GM19463 (cell line): ENCODE measurements around the gene UPF3B.
"Not testable (repeated sequence)": the region's sequence is repeated elsewhere in the genome, so short reads cannot be mapped to it uniquely, and the experiment has no call there.

ENCODE experiments used
- ATAC-seq: cut with Tn5 transposase; IDR thresholded peaks from one replicate; pipeline ENCODE4 v1.9.1; 2021; ENCODE audit warnings: mild to moderate bottlenecking, moderate library complexity; ENCODE audit not compliant: unreplicated experiment

UPF3B gene, protein sequence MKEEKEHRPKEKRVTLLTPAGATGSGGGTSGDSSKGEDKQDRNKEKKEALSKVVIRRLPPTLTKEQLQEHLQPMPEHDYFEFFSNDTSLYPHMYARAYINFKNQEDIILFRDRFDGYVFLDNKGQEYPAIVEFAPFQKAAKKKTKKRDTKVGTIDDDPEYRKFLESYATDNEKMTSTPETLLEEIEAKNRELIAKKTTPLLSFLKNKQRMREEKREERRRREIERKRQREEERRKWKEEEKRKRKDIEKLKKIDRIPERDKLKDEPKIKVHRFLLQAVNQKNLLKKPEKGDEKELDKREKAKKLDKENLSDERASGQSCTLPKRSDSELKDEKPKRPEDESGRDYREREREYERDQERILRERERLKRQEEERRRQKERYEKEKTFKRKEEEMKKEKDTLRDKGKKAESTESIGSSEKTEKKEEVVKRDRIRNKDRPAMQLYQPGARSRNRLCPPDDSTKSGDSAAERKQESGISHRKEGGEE

DNA sequence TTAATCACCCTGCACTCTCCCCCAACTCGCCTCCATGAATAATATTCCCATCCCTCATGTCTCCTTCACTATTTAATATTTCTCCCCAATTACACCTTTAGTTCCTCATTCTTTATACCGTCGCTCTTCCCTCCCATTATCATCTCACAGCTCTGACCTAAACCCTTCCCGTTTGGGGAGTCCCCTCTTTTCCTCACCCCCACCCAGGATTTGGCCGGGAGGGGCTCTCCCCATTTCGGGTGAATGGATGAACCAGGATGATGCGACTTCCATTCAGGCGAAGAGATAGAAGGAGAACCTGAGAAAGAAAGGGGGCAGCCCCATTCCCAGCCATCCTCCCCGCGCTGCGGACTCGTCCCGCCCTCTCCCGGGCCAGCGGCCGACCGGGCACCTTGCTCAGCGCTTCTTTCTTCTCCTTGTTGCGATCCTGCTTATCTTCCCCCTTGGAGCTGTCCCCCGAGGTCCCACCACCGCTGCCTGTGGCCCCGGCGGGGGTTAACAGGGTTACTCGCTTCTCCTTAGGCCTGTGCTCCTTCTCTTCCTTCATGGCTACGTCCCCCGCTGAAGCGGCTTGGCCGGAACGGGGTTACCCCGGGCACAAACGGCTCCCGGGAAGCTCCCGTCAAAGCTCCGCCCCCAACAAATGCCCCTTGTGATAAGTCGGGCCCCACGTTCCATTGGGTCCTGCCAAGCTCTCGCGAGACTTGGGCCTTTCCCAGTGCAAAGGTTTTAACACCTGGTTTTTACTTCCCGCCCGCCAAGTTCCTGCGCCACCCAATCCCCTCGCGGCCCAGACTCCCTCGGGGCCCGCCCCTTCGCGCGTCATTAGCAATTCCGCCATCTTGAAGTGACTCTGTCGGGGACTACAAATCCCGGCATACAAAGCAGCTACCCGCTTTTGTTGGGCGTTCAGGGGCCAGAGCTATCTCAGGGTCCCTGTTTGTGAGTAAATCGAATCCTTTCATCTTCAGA, at the start of gene UPF3B:
Gene UPF3B (minus strand): TSS at position 582 of the 972 bp plus-strand sequence. CDS start 35 bp downstream, at position 547.
- peak; percentile 94 for ATAC-seq

DNA sequence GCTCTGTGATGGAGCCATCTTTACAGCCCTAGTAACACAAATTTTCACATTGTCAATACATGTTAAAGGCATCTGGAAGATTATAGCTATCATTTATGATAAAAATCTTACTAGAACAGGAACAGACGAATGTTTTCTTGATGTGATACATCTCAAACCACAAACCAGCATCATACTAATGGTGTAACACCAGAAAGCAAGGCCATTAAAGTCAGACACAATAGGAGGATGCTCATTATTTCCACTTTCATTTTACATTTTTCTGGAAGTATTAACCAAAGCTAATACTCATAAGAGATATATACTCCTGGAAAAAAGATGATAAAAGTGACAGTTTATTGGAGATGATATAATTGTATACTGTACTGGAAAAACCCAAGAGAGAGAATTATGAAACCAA, 48.2 kb upstream of the UPF3B start:
- ATAC-seq: no peak

DNA sequence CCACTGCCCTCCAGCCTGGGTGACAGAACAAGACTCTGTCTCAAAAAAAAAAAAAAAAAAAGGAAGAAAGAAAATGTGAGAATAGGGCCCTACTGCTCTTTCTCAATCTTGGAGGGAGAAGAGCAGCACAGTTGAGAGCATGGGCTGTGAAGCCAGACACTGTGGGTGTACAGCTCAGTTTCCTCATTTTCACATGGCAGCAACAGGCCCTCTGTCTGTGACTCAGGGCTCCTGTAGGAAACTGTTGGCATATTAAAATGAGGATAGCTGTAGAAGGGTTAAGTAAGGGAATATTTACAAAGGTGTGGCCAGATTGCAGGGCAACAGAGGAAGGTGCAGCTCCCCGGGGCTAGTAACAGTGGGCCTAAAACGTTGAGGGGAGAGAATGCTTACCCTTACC, 46.4 kb upstream of the UPF3B start:
- no peak for ATAC-seq

DNA sequence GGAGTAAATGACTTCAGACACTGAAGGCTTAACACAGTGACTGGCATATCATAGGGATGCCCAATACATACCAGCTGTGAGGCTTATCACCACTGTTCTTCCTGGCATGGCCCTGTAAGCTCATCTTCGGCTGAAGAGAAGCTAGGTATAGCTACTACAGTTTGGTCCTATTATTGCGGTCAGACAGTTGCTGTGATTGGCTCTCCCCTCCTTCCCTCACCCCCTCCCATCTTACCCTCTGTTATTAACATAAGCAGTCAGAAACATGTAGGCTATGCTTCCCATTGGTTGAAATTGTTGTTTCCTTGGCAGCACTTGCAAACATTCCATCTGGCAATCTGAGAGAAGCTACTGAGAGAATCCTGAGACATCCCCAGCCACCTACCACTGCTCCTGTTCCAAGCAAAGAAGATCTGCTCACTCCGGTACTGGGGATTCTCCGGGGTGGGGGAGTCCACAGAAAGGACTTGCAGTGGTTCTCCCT, 43.1 kb upstream of the UPF3B start, which contains the start of gene AKAP14:
Gene AKAP14 (plus strand): TSS at position 51 of the 484 bp plus-strand sequence. CDS start 7,331 bp downstream, outside the sequence.
- ATAC-seq: no peak

DNA sequence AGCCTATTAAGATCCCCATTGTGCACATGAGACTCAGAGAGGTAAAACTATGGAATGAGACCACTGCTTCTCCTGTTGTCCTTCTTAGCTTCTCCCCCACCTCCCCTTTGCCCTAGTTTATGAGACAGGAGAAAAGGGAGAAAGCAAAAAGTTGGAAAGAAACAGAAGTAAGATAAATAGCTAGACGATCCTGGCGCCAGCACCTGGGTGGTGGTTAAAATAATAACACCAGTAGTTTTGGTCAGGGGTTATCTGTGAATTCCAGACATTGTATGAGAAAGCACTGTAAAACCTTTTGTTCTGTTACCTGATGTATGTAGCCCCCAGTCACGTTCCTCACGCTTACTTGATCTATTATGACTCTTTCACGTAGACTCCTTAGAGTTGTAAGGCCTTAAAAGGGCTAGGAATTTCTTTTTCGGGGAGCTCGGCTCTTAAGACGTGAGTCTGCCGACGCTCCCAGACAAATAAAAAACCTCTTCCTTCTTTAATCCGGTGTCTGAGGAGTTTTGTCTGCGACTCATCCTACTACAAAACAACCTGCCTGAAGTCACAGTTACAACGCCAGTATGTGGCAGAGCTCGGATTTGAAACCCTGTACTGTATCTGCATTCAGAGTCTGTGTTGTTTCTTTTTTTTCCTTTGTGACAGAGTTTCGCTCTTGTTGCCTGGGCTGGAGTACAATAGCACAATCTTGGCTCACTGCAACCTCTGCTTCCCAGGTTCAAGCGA, 39.4 kb upstream of the UPF3B start:
- ATAC-seq: not testable (repeated sequence)

DNA sequence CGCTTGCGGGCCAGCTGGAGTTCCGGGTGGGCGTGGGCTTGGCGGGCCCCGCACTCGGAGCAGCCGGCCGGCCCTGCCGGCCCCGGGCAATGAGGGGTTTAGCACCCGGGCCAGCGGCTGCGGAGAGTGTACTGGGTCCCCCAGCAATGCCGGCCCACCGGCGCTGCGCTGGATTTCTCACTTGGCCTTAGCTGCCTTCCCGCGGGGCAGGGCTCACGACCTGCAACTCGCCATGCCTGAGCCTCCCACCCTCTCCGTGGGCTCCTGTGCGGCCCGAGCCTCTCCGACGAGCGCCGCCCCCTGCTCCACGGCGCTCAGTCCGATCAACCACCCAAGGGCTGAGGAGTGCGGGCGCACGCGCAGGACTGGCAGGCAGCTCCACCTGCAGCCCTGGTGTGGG, 37.9 kb upstream of the UPF3B start:
- ATAC-seq: not testable (repeated sequence)

DNA sequence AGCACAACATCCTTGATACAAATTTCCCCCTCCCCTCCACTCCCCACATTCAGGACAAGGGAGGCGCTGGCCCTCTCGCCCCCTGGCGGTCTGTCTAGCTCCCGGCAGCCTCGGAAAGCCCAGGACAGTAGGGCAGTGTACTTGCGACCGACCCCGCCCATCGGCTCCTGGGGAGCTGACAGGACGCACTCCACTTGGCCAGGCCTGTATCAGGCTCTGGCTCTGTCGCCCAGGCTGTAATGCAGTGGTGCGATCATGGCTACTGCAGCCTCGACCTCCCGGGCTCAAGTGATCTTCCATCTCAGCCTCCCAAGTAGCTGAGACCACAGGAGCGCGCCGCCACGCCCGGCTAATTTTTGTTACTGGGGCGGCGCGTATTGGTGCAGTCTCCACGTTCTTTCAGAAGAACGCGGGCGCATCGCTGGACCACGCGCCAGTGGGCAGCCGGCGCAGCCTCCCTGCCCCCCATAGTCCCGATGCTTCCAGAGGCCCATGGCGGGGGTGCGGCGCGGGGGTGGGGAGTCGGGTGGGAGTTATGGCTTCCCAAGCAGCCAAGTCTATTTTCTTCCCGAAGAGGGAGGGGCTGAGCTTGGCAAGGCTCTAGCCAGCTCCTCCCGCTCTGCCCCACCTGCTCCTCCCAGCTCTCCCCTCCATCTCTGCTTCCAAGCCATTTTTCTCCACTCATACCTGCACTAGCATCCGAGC, 35.1 kb upstream of the UPF3B start:
- ATAC-seq: peak; percentile 91

DNA sequence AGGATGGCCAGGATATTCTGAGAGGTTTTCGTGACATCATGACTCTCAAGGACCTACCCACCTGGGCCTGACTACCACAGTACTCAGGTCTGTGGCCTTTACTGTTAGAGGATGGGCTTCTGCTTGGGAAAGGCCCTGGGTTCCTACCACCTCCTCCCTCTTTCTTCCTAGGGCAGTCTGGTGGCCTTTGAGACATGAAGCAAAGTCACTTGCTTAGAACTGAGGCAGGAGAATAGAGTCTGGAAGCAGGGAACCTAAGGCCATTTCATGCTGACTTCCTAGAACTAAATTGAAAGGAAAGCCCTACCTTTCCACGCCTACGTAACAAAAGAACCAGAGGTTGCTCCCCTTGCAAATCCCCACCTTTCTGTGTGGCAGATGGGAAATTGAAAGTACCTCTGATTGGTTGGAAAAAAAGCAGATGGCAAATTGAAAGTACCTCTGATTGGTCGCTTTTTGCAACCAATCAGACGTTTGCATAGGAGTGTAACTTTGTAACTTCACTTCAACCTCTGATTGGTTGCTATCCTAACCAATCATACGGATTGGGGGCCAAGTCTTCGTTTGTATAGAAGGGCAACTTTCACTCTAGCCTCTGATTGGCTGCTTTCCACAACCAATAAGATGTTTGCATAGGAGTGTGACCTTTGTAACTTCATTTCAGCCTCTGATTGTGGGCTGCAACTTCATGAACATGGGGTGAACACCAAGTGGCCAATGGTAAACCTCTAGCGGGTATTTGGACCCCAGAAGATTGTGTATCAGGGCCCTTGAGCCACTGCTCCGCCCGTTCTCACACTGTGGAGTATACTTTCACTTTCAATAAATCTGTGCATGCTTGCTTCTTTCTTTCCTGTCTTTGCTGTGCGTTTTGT, 33.0 kb upstream of the UPF3B start:
- ATAC-seq: no peak

DNA sequence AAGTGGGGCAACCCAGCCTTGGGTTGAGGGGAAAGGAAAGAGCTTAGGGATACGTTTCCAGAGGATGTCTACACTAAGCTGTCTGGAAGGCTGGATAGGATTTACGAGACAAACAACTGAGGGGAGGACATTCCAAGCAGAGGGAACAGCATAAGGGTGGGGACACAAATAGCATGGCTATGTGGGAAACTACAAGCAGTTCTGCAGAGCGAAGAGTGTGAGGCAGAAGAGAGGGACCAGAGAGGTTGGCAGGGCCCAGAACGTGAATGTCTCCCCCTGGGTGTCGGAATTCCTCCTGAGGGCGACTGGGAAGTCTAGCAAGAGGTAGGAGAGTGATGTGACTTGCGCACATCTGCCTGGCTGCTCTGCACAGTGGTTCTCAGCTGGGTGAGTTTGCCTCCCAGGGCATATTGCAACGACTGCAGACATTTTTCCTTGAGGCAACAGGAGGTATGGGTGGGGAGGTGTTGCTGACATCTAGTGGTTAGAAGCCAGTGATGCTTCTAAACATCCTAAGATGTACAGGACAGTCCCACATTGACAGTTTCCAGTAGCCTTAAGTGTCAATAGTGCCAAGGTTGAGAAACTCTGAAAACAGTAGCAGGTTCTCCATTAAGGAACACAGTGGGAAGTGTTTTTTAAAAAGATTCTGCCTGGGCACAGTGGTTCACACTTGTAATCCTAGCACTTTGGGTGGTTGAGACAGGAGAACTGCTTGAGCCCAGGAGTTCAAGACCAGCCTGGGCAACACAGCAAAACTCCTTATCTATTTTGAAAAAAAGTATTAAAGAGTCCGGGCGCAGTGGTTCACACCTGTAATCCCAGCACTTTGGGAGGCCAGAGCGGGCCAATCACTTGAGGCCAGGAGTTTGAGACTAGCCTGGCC, 28.0 kb upstream of the UPF3B start:
- ATAC-seq: peak; percentile 80

DNA sequence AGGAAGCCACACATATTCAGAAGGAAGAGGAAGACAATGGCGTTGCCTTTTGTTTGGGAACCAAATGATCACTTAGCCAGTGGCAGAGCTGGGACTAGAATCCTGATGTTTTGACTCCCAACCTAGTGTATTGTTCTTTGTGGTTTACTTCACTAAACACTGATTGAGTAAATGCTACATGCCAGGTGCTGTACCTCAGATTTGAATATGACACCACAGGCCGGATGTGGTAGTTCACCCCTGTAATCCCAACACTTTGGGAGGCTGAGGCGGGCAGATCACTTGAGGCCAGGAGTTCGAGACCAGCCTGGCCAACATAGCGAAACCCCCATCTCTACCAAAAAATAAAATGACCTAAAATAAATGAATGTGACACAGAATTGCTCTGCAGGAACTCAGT, 27.3 kb upstream of the UPF3B start:
- no peak for ATAC-seq

DNA sequence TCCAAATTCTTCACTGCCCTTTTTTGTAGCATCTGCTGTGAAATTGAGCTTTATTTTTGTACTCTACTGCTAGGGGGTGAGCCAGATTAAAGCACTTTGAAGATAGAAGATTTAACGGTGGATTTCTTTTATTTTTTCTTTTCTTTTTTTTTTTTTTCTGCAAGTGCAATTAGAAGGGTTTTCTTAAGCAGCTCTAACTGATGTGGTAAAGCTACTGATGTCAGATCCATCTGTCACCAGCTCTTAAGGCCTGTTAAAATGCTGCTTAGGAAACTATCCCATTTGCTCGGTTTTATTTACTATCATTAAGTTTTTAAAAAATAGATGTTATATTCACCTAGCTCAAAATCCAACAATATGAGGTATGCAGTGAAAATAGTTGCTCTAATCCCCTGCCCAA, 26.0 kb upstream of the UPF3B start:
- no peak for ATAC-seq

DNA sequence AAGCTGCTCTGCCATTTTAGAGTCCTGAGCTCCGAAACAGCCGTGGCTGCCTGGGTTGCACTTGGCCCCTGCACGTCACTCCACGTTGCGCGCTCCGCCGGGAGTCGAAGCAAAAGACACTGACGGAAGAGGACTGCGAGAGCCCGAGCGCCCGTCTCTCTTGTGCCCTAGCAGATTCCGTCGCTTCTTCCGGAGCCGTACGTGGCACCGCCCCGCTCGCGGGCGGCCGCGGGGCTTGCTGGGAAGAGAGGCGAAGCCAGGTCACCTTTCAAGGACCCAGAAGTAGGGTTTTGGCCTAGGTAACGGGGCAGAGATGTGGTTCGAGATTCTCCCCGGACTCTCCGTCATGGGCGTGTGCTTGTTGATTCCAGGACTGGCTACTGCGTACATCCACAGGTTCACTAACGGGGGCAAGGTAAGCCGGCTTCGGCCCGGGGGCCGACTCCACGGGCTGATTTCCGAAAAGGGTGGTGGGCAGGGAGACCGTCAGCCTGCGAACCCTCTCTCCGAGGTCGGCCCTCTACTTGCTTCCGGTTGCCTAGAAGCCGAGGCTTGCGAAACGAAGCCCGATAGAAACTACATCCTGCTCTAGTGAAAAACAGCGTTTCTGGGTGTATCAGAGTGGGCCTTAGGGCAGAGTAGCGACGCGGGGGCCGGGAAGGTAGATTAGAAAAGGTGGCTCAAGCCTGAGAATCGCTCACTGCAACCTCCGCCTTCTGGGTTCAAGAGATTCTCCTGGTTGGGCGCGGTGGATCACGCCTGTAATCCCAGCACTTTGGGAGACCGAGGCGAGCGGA, 19.0 kb upstream of the UPF3B start, which contains the start of the genes NDUFA1 and RNF113A:
Gene NDUFA1 (plus strand): TSS at position 234 of the 797 bp plus-strand sequence. CDS start 80 bp downstream, at position 314.
Gene RNF113A (minus strand): TSS at position 135 of the 797 bp plus-strand sequence. CDS start 120 bp downstream, at position 15.
- ATAC-seq: peak; percentile 89

DNA sequence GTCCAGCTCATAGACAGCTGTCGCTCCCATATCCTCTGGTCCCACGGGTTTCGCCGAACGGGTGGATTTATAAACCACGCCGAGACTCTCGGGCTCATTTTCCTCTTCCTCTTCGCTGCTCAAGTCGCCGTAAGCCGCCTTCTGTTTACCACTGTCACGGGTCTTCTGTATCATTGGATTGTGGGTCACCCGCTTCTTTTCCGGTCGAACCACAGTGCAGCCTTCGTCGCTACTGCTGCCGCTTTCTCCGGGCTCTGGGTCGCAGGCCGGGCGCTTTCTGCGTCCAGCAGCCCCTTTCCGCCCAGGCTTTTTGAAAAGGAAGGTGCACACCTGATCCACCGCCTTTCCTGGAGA, 18.5 kb upstream of the UPF3B start:
- peak; percentile 36 for ATAC-seq

DNA sequence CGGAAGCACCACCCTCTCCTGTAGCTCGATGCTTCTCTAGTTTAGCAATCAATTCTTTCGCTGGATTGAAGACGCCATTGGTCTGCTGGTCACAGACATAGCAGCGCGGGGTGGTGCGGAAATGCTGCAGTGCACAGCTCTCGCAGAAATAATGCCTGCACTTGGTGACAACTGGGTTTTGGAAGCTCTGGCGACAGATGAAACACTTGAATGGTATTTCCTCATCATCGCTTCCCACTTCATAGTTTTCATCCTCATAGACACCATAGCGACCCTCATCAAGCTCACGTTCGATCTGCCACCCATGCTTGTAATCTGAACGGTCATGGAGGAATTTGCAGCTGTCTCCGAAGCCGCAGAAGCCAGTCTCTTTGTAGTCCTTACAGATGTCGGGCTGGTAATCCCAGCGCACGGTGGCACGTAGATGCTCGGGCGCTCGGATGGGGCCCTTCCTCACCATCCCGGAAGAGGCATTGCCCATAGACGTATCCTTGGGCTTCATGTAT, 17.9 kb upstream of the UPF3B start:
- no peak for ATAC-seq

DNA sequence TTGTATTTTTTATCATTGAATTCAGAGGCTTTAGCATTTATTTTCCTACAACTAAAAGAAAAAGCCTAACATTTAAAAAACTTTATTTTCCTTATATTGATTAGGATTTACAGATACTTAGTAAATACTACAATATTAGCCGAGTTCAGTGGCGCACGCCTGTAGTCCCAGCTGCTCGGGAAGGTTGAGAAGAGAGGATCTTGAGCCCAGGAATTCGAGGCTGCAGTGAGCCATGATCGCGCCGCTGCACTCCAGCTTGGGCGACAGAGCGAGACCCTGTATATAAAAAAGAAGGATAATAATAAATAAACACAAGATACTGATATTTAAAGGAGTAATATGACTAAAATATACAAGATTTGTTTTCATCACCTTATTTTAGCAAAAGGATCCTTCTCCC, 681 bp upstream of the UPF3B start:
- no peak for ATAC-seq

DNA sequence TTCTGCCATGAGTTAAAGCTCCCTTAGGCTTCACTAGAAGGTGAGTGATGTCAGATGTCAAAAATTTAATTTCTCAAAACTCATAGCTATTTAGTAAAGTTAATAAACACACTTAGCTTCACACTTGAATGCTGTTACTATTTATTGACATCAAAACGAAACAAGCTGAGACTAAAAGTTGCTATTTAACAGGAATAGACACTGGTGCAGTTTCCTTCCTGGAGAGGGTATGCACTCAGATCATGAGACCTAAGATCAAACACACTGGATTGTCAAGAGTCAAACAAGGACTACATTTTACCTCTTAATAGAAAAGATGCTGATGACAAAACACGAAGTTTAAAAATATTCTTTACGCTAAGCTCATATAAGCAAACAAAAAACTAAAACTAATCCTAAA, 18.9 kb downstream of the UPF3B start:
- no peak for ATAC-seq

DNA sequence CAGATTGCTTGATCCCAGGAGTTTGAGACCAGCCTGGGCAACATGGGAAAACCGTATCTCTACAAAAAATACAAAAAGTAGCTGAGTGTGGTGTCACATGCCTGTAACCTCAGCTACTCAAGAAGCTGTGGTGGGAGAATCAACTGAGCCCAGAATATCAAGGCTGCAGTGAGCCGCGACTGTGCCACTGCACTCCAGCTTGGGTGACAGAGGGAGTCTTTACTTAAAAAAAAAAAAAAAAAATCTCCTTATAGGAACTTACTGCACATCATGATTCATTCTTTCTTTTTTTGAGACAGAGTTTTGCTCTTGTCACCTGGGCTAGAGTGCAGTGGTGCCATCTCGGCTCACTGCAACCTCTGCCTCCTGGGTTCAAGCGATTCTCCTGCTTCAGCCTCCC, 24.3 kb downstream of the UPF3B start:
- ATAC-seq: no peak
